HL-60 (cell line): ENCODE results near the gene NAA50.
A peak's percentile ranks its signal among the peaks of the same experiment; 100 is the strongest.

Experiments used
- DNase-seq, 2 experiments: peaks; one replicate each; pipeline ENCODE4 v3.0.0-alpha.2; 2010 to 2020; ENCODE audit warnings: low read depth in 1 of 2, low spot score in 1 of 2
- H3K27ac ChIP-seq: fragments of 250-450 bp; sonication (Bioruptor Pico); replicated peaks from 2 replicates; pipeline ENCODE4 v1.5.1; 2020; ENCODE audit warnings: mild to moderate bottlenecking, moderate library complexity
- H3K27me3 ChIP-seq: fragments of 250-450 bp; sonication (Bioruptor Pico); 2 replicates; pipeline ENCODE4 v1.5.1; 2021; ENCODE audit warnings: mild to moderate bottlenecking, moderate library complexity; ENCODE audit not compliant: insufficient read depth, poor library complexity, severe bottlenecking
- H3K4me3 ChIP-seq: replicated peaks from 2 replicates; pipeline ENCODE4 v1.5.1; 2011; ENCODE audit warnings: mild to moderate bottlenecking, control low read depth, low read length; ENCODE audit not compliant: insufficient read depth
- GABPA ChIP-seq: IDR thresholded peaks from 2 replicates; pipeline ENCODE4 v1.6.1; 2012; ENCODE audit warnings: low read depth
- POLR2AphosphoS5 ChIP-seq: IDR thresholded peaks from 2 replicates; pipeline ENCODE4 v1.6.1; 2012; ENCODE audit warnings: low read depth
- SPI1 ChIP-seq: IDR thresholded peaks from 2 replicates; pipeline ENCODE4 v1.6.1; 2012; ENCODE audit warnings: low read depth, mild to moderate bottlenecking, borderline replicate concordance
- TF ChIP-seq, protein P1 (sequence below): IDR thresholded peaks from one replicate; pipeline ENCODE4 v1.5.1; 2011; ENCODE audit warnings: low read length, control low read depth, inconsistent platforms; ENCODE audit not compliant: insufficient read depth
- TF ChIP-seq, protein P2 (sequence below): IDR thresholded peaks from 2 replicates; pipeline ENCODE4 v1.6.1; 2012; ENCODE audit warnings: low read depth; ENCODE audit not compliant: insufficient replicate concordance

The NAA50 gene

DNA sequence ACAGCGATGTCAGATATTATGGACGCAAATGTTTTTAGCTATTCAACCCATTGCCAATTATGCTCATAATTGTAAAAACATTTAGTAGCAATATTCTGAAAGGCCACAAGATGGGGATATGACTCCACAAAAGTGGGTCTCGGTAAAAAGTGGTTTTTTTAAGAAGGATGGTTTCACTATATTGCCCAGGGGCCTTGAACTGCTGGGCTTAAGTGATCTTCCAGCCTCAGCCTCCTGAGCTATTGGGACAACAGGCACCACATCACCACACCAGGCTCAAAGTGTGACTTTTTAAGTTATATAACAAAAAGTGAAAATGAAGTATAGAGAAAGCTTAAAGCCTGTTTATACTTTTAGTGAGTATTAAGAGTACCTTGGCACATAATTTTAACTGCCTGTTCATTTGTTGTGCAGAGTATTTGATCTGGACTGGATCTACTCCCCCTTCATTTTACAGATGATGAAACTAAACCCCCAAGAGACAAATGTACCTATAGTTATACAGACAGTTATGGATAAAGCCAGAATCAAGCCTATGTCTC lies 9.4 kb downstream of the NAA50 start:
- no peak for TF ChIP-seq GABPA
- TF ChIP-seq, protein P1, sequence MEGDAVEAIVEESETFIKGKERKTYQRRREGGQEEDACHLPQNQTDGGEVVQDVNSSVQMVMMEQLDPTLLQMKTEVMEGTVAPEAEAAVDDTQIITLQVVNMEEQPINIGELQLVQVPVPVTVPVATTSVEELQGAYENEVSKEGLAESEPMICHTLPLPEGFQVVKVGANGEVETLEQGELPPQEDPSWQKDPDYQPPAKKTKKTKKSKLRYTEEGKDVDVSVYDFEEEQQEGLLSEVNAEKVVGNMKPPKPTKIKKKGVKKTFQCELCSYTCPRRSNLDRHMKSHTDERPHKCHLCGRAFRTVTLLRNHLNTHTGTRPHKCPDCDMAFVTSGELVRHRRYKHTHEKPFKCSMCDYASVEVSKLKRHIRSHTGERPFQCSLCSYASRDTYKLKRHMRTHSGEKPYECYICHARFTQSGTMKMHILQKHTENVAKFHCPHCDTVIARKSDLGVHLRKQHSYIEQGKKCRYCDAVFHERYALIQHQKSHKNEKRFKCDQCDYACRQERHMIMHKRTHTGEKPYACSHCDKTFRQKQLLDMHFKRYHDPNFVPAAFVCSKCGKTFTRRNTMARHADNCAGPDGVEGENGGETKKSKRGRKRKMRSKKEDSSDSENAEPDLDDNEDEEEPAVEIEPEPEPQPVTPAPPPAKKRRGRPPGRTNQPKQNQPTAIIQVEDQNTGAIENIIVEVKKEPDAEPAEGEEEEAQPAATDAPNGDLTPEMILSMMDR: no peak
- no peak for TF ChIP-seq POLR2AphosphoS5
- TF ChIP-seq SPI1: no peak
- TF ChIP-seq, protein P2, sequence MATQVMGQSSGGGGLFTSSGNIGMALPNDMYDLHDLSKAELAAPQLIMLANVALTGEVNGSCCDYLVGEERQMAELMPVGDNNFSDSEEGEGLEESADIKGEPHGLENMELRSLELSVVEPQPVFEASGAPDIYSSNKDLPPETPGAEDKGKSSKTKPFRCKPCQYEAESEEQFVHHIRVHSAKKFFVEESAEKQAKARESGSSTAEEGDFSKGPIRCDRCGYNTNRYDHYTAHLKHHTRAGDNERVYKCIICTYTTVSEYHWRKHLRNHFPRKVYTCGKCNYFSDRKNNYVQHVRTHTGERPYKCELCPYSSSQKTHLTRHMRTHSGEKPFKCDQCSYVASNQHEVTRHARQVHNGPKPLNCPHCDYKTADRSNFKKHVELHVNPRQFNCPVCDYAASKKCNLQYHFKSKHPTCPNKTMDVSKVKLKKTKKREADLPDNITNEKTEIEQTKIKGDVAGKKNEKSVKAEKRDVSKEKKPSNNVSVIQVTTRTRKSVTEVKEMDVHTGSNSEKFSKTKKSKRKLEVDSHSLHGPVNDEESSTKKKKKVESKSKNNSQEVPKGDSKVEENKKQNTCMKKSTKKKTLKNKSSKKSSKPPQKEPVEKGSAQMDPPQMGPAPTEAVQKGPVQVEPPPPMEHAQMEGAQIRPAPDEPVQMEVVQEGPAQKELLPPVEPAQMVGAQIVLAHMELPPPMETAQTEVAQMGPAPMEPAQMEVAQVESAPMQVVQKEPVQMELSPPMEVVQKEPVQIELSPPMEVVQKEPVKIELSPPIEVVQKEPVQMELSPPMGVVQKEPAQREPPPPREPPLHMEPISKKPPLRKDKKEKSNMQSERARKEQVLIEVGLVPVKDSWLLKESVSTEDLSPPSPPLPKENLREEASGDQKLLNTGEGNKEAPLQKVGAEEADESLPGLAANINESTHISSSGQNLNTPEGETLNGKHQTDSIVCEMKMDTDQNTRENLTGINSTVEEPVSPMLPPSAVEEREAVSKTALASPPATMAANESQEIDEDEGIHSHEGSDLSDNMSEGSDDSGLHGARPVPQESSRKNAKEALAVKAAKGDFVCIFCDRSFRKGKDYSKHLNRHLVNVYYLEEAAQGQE: no peak
- Histone ChIP-seq H3K27ac (no peak overlapping the region), H3K27me3 (no peaks in the 10 kb centered on the region), H3K4me3 (no peak overlapping the region)
- DNase-seq: peak in 1 of 2 experiments; percentile 36

DNA sequence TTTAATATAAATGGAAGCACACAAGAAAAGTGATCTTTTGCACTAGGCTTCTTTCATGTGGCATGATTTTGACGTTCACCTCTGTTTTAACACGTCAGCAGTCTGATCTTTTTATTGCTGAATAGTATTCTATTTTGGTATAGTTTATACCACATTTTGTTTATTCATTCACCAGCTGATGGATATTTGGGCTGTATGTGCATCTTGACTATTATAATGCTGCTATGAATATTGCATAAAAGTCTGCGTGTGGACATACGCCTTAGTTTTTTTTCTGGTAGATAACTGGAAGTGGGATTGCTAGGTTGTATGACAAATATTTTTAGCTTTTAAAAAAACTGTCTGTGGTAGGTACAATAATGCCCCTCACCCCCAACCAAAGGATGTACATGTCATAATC lies 14.4 kb downstream of the NAA50 start:
- Histone ChIP-seq H3K27me3 (no peaks in the 10 kb centered on the region), H3K27ac (no peak overlapping the region), H3K4me3 (no peak overlapping the region)
- no peak for DNase-seq
- TF ChIP-seq, protein P1: no peak
- TF ChIP-seq SPI1: no peak
- TF ChIP-seq POLR2AphosphoS5: no peak
- TF ChIP-seq GABPA: no peak
- TF ChIP-seq, protein P2: no peak

DNA sequence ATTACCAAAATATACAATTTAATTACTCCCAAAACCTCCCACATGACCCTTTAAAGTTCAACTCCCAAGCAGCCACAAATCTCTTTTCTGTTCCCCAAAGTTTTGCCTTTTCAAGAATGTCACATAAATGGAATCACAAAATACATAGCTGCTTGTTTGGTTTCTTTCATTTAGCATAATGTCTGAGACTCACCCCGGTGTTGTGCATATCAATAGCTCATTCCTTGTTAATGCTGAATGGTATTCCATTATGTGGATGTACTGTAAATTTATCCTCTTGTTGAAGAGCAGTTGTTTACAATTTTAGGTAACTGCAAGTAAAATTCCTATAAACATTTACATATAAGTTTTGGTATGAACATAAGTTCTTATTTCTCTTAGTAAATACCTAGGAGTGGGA lies 15.5 kb downstream of the NAA50 start:
- H3K4me3 ChIP-seq: no peak overlapping the region
- H3K27ac ChIP-seq: no peak overlapping the region
- TF ChIP-seq, protein P1: no peak
- TF ChIP-seq SPI1 (no peak), POLR2AphosphoS5 (no peak), GABPA (no peak)
- TF ChIP-seq, protein P2: no peak
- DNase-seq: no peak
- no peaks in the 10 kb centered on the region for H3K27me3 ChIP-seq
